Tibial nerve (tissue), 3 donors: Measurements from ENCODE around the gene ATF4.

Experiments
- POLR2A ChIP-seq, 2 donors: fragments of 450-650 bp; IDR thresholded peaks; one replicate each; pipeline ENCODE4 v1.6.1; 2017; ENCODE audit warnings: antibody characterized with exemption in 2 of 2, mild to moderate bottlenecking in 2 of 2, moderate library complexity in 2 of 2
- TF ChIP-seq, protein P1 (sequence below), 5 experiments: fragments of 200-600 bp in 3 of 5; fragments of 450-650 bp in 2 of 5; sonication (generic) in 3 of 5; IDR thresholded peaks; one replicate each; pipeline ENCODE4 v1.5.1; 2016 to 2019; ENCODE audit warnings: antibody characterized with exemption in 5 of 5, mild to moderate bottlenecking in 3 of 5, moderate library complexity in 2 of 5

DNA sequence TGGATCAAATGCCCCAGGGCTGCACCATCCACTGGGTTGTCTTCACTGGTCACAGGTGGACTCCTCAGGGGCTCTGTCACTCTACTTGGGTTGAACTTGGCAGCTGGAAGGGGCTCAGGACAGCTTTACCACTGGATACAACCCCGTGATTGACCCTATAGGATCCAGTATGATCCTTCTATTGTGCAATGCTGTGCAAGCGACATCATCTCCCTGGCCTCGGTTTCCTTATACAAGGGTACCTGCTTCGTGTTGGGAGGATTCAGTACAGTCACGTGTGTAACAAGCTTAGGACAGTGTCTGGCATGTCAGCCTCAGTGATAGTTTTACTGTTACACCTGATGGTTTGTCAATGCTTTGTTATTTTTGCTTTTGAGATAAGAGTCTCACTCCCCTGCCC is 38.8 kb upstream of the ATF4 start:
- TF ChIP-seq POLR2A (IDR thresholded peaks at IDR 0.05): no peak
- TF ChIP-seq, protein P1, sequence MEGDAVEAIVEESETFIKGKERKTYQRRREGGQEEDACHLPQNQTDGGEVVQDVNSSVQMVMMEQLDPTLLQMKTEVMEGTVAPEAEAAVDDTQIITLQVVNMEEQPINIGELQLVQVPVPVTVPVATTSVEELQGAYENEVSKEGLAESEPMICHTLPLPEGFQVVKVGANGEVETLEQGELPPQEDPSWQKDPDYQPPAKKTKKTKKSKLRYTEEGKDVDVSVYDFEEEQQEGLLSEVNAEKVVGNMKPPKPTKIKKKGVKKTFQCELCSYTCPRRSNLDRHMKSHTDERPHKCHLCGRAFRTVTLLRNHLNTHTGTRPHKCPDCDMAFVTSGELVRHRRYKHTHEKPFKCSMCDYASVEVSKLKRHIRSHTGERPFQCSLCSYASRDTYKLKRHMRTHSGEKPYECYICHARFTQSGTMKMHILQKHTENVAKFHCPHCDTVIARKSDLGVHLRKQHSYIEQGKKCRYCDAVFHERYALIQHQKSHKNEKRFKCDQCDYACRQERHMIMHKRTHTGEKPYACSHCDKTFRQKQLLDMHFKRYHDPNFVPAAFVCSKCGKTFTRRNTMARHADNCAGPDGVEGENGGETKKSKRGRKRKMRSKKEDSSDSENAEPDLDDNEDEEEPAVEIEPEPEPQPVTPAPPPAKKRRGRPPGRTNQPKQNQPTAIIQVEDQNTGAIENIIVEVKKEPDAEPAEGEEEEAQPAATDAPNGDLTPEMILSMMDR (IDR thresholded peaks at IDR 0.05): no peak
